Brain microvascular endothelial cell (primary cell): ENCODE data around the gene IDH1.
"Not testable (repeated sequence)": the region's sequence is repeated elsewhere in the genome, so short reads cannot be mapped to it uniquely, and the experiment has no call there.

Experiments
- DNase-seq: peaks from one replicate; pipeline ENCODE4 v3.0.0-alpha.2; 2020
- H3K27ac ChIP-seq: fragments of 250-450 bp; sonication (Bioruptor Pico); 2 replicates; pipeline ENCODE4 v1.5.1; 2020; ENCODE audit warnings: mild to moderate bottlenecking, moderate library complexity
- H3K27me3 ChIP-seq: fragments of 250-450 bp; sonication (Bioruptor Pico); replicated peaks from 2 replicates; pipeline ENCODE4 v1.5.1; 2020; ENCODE audit warnings: mild to moderate bottlenecking
- H3K36me3 ChIP-seq: fragments of 250-450 bp; sonication (Bioruptor Pico); replicated peaks from 2 replicates; pipeline ENCODE4 v1.5.1; 2020; ENCODE audit warnings: mild to moderate bottlenecking
- H3K4me3 ChIP-seq: 2 replicates; pipeline ENCODE4 v1.5.1; 2011; ENCODE audit warnings: low read depth, mild to moderate bottlenecking, control low read depth, low read length, moderate library complexity
- CTCF ChIP-seq: IDR thresholded peaks from 2 replicates; pipeline ENCODE4 v1.5.1; 2011; ENCODE audit warnings: low read depth, mild to moderate bottlenecking, moderate library complexity, low read length, control low read depth, inconsistent platforms; ENCODE audit errors: missing control alignments
- in situ Hi-C: cut with HindIII; loops from 2 replicates; pipeline ENCODE4 v1.10.0; 2017; ENCODE audit warnings: low sequenced_read_pairs, low pct_ligation_motif_present

The IDH1 gene

GRCh38 chr2:208222351-208222750 lies 32.5 kb downstream of the IDH1 start:
- Histone ChIP-seq H3K36me3 (no peaks in the 10 kb centered on the region), H3K4me3 (no peak overlapping the region), H3K27ac (no peak overlapping the region), H3K27me3 (no peaks in the 10 kb centered on the region)
- DNase-seq, result peak; percentile 51
- no peak for TF ChIP-seq CTCF
- in situ Hi-C loops, result no loop called here

GRCh38 chr2:208221873-208222272 lies 33.0 kb downstream of the IDH1 start:
- H3K4me3 ChIP-seq, in situ Hi-C loops, DNase-seq, H3K27ac ChIP-seq, H3K27me3 ChIP-seq, H3K36me3 ChIP-seq: not testable (repeated sequence)

- Histone ChIP-seq H3K4me3 (no peak overlapping the region), H3K27me3 (no peaks in the 10 kb centered on the region), H3K36me3 (no peaks in the 10 kb centered on the region), H3K27ac (no peak overlapping the region)
- TF ChIP-seq CTCF, result no peak
- in situ Hi-C loops, result no loop called here
- DNase-seq, result no peak
Measured at GRCh38 chr2:208210688-208211451, 44.0 kb downstream of the IDH1 start.

- Histone ChIP-seq H3K36me3 (no peaks in the 10 kb centered on the region), H3K27ac (no peak overlapping the region), H3K4me3 (no peak overlapping the region), H3K27me3 (no peaks in the 10 kb centered on the region)
- no peak for TF ChIP-seq CTCF
- DNase-seq, result no peak
- in situ Hi-C loops, result no loop called here
Measured at GRCh38 chr2:208208335-208209085, 46.4 kb downstream of the IDH1 start.

DNA sequence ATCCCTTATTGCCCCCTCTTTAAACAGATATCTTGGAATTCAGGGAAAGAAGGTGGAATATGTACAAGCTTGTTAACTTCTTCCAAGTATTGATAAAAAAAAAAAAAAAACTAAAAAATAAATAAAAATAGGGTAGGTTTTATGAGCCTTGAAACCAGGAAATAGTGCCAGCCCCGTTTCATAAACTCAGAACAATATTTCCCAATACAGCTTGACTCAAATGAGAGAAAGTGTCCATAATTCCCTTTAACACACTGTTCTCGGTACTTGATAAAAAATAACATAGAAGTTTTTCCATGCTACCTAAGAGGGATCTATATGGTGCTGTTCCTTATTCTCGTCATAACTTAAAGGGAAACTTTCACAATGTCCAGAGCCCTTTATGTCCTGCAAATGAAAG lies 47.1 kb downstream of the IDH1 start:
- Histone ChIP-seq H3K36me3 (no peaks in the 10 kb centered on the region), H3K27ac (no peak overlapping the region), H3K27me3 (no peaks in the 10 kb centered on the region), H3K4me3 (no peak overlapping the region)
- no peak for DNase-seq
- in situ Hi-C loops, result no loop called here
- no peak for TF ChIP-seq CTCF

DNA sequence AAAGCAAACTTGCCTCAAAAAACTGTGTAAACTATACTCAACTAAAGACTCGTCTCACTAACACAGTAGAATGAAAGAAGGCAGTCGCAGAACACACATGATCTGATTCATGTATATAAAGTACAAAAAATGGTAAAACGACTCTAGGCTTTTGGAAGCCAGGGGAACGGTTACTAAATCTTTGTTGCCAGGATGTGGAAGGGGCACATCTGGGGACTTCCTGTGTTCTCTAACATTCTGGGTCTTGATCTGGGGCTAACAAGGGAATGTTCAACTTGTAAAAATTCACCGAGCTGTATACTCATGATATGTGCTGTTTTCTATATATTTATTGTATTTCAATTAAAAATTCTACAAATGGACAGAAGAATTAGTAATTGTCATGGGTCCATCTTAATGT lies 50.7 kb downstream of the IDH1 start:
- in situ Hi-C loops, result no loop called here
- DNase-seq, result no peak
- H3K36me3 ChIP-seq, result no peaks in the 10 kb centered on the region
- H3K27me3 ChIP-seq, result no peaks in the 10 kb centered on the region
- H3K27ac ChIP-seq, result no peak overlapping the region
- no peak for TF ChIP-seq CTCF
- no peak overlapping the region for H3K4me3 ChIP-seq
